HepG2 (cell line): ENCODE results near the gene BCL2L1. TPM values are rescaled to one million over a fixed set of nuclear protein-coding genes. Genes with fewer than 3 reads are reported as not detected.
A peak's percentile ranks its signal among the peaks of the same experiment; 100 is the strongest.

Experiments
- AKAP8 ChIP-seq: sonication (generic); formaldehyde crosslinking; IDR thresholded peaks from 2 replicates; pipeline ENCODE4 v1.5.1; 2020; ENCODE audit warnings: mild to moderate bottlenecking, missing genetic modification reagents
- CBFB ChIP-seq: sonication (generic); formaldehyde crosslinking; IDR thresholded peaks from 2 replicates; pipeline ENCODE4 v1.4.0; 2020; ENCODE audit warnings: missing genetic modification reagents
- HDAC1 ChIP-seq: sonication (generic); formaldehyde crosslinking; IDR thresholded peaks from 2 replicates; pipeline ENCODE4 v1.5.1; 2020; ENCODE audit warnings: mild to moderate bottlenecking, missing genetic modification reagents
- HES4 ChIP-seq: sonication (generic); formaldehyde crosslinking; IDR thresholded peaks from 2 replicates; pipeline ENCODE4 v1.9.0; 2021; ENCODE audit warnings: mild to moderate bottlenecking, missing genetic modification reagents, borderline replicate concordance
- IRF2 ChIP-seq: IDR thresholded peaks from 2 replicates; pipeline ENCODE4 v1.6.1; 2018; ENCODE audit warnings: missing genetic modification reagents, missing compliant biosample characterization
- PITX1 ChIP-seq: sonication (generic); formaldehyde crosslinking; IDR thresholded peaks from 2 replicates; pipeline ENCODE4 v1.5.1; 2020; ENCODE audit warnings: mild to moderate bottlenecking, missing genetic modification reagents
- SMC3 ChIP-seq: IDR thresholded peaks from 2 replicates; pipeline ENCODE4 v1.6.1; 2011; ENCODE audit warnings: low read length, improper control_type of control experiment
- SP1 ChIP-seq, 2 experiments: fragments of 450-650 bp in 1 of 2; sonication (generic) in 1 of 2; formaldehyde crosslinking in 1 of 2; IDR thresholded peaks; 2 replicates each; pipeline versions ENCODE4 v1.4.0 to v1.6.1; 2016 to 2020; ENCODE audit warnings: missing genetic modification reagents in 1 of 2
- SRF ChIP-seq: IDR thresholded peaks from 2 replicates; pipeline ENCODE4 v1.6.1; 2011; ENCODE audit warnings: mild to moderate bottlenecking, low read depth, low read length, moderate library complexity
- TBL1XR1 ChIP-seq: fragments of 150-350 bp; IDR thresholded peaks from 2 replicates; pipeline ENCODE4 v1.6.1; 2014; ENCODE audit warnings: borderline replicate concordance, low read length; ENCODE audit not compliant: partially characterized antibody
- TOE1 ChIP-seq: sonication (generic); formaldehyde crosslinking; IDR thresholded peaks from 2 replicates; pipeline ENCODE4 v1.4.0; 2020; ENCODE audit warnings: mild to moderate bottlenecking, missing genetic modification reagents
- WIZ ChIP-seq: sonication (generic); formaldehyde crosslinking; IDR thresholded peaks from 2 replicates; pipeline ENCODE4 v1.5.1; 2020; ENCODE audit warnings: mild to moderate bottlenecking, missing genetic modification reagents
- ZNF10 ChIP-seq: sonication (generic); formaldehyde crosslinking; IDR thresholded peaks from 2 replicates; pipeline ENCODE4 v1.4.0; 2020; ENCODE audit warnings: mild to moderate bottlenecking, low read depth, missing genetic modification reagents, borderline replicate concordance
- ZNF205 ChIP-seq: IDR thresholded peaks from 2 replicates; pipeline ENCODE4 v1.6.1; 2018; ENCODE audit warnings: missing biosample characterization, missing genetic modification reagents
- ZNF501 ChIP-seq: sonication (generic); formaldehyde crosslinking; IDR thresholded peaks from 2 replicates; pipeline ENCODE4 v1.5.1; 2020; ENCODE audit warnings: mild to moderate bottlenecking, moderate library complexity, missing genetic modification reagents
- ZNF615 ChIP-seq: sonication (generic); formaldehyde crosslinking; IDR thresholded peaks from 2 replicates; pipeline ENCODE4 v1.5.0; 2020; ENCODE audit warnings: mild to moderate bottlenecking, missing genetic modification reagents, borderline replicate concordance
- ZNF777 ChIP-seq: sonication (generic); formaldehyde crosslinking; IDR thresholded peaks from 2 replicates; pipeline ENCODE4 v1.4.0; 2020; ENCODE audit warnings: missing genetic modification reagents
- ZSCAN20 ChIP-seq: sonication (generic); formaldehyde crosslinking; IDR thresholded peaks from 2 replicates; pipeline ENCODE4 v1.4.0; 2020; ENCODE audit warnings: missing genetic modification reagents, mild to moderate bottlenecking, borderline replicate concordance
- polyA plus RNA-seq, 8 experiments: library from polyadenylated mRNA; depleted of rRNA in 3 of 8; stranded (reverse) in 7 of 8; unstranded in 1 of 8; fragments of >200 nt; fragmentation: Illumina TruSeq in 4 of 8; extraction: Trizol in 4 of 8; gene quantifications; 2 replicates each; pipeline versions ENCODE4 v1.2.1 to v1.2.3, GENCODE V29; 2011 to 2016; ENCODE audit warnings: low read depth in 4 of 8, missing spikeins in 1 of 8, mixed read lengths in 1 of 8; ENCODE audit not compliant: insufficient read depth in 1 of 8
- total RNA-seq, 5 experiments: library from RNA; depleted of rRNA; stranded (reverse); fragments of >200 nt; fragmentation: Illumina TruSeq; extraction: Trizol; gene quantifications; 2 replicates each; pipeline ENCODE4 v1.2.3, GENCODE V29; 2016; ENCODE audit warnings: low read depth in 1 of 5
- TF ChIP-seq, protein P1 (sequence below): sonication (generic); formaldehyde crosslinking; IDR thresholded peaks from 2 replicates; pipeline ENCODE4 v1.8.0; 2023; ENCODE audit warnings: mild to moderate bottlenecking, missing genetic modification reagents
- TF ChIP-seq, protein P2 (sequence below): sonication (generic); formaldehyde crosslinking; IDR thresholded peaks from 2 replicates; pipeline ENCODE4 v1.8.0; 2022; ENCODE audit warnings: low read depth, missing genetic modification reagents
- TF ChIP-seq, protein P3 (sequence below): IDR thresholded peaks from 2 replicates; pipeline ENCODE4 v1.6.1; 2016; ENCODE audit warnings: missing compliant biosample characterization, missing genetic modification reagents, borderline replicate concordance
- TF ChIP-seq, protein P4 (sequence below): sonication (generic); formaldehyde crosslinking; IDR thresholded peaks from 2 replicates; pipeline ENCODE4 v1.5.1; 2020; ENCODE audit warnings: missing genetic modification reagents, mild to moderate bottlenecking, borderline replicate concordance
- TF ChIP-seq, protein P5 (sequence below): sonication (generic); formaldehyde crosslinking; IDR thresholded peaks from 2 replicates; pipeline ENCODE4 v1.4.0; 2020; ENCODE audit warnings: missing genetic modification reagents, mild to moderate bottlenecking, borderline replicate concordance

Gene BCL2L1
- total and polyA plus RNA-seq, 2 of the 13 experiments (the other 11 are each of a cell fraction or from before 2014, with no cell fraction given) = 164 to 258 TPM

DNA sequence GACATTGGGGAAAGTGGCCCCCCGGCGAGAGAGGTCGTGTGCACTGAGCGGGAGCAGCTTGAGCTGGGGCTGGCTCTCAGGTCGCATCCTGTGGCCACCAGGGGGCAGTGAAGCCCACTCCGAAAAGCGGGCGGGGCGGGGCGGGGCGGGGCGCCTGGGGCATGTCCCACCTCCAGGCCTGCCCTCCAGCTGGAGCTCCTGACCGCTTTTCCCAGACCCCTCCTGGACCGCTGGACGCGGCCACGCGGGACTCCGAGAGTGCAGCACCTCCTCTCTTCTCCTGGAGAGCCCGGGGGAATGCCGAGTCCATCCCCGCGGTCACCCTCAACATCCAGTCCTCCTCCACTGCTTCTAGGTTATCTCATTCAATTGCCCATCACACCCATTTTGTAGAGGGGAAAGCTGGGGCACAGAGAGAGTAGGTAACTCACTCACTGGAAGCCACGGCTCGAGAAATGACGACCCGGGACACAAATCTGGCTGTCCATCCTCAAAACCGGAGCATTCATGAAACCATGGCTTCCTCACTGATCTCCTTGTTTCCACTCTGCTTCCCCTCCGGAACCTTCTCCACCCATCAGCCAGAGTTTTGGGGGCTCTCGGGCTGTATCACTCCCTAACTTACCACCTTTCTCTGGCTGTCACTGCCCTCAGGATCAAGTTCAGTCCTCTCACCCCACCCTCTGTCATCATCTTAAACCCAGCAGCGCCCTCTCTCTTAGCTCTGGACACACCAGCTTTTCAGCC is 60.9 kb downstream of the BCL2L1 start (continued):
- TF ChIP-seq, protein P1, sequence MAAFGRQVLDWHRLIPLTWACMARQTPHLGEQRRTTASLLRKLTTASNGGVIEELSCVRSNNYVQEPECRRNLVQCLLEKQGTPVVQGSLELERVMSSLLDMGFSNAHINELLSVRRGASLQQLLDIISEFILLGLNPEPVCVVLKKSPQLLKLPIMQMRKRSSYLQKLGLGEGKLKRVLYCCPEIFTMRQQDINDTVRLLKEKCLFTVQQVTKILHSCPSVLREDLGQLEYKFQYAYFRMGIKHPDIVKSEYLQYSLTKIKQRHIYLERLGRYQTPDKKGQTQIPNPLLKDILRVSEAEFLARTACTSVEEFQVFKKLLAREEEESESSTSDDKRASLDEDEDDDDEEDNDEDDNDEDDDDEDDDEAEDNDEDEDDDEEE (CRISPR knock-in tag) = peak; percentile 44; the same call in 1 of the 2 replicates
- TF ChIP-seq TBL1XR1 (no peak), HES4 (CRISPR knock-in tag) (no peak; the same call in 1 of the 2 replicates), ZNF777 (no peak), SRF (no peak), CBFB (no peak; the same call in 1 of the 2 replicates), ZNF10 (CRISPR knock-in tag) (no peak), AKAP8 (CRISPR knock-in tag) (peak; percentile 96), ZNF205 (peak; percentile 77), ZNF615 (CRISPR knock-in tag) (no peak), HDAC1 (CRISPR knock-in tag) (peak; percentile 91), ZSCAN20 (peak; percentile 84; the same call in 1 of the 2 replicates), SMC3 (peak; percentile 27), PITX1 (peak; percentile 73; the same call in 1 of the 2 replicates), TOE1 (CRISPR knock-in tag) (no peak), SP1 (IDR thresholded peaks at IDR 0.05) (no peak), SP1 (CRISPR knock-in tag; IDR thresholded peaks at IDR 0.05) (peak; percentile 65), ZNF501 (CRISPR knock-in tag) (peak; percentile 78), IRF2 (CRISPR knock-in tag) (peak; percentile 80), WIZ (CRISPR knock-in tag) (peak; percentile 43; the same call in 1 of the 2 replicates)
- TF ChIP-seq, protein P2, sequence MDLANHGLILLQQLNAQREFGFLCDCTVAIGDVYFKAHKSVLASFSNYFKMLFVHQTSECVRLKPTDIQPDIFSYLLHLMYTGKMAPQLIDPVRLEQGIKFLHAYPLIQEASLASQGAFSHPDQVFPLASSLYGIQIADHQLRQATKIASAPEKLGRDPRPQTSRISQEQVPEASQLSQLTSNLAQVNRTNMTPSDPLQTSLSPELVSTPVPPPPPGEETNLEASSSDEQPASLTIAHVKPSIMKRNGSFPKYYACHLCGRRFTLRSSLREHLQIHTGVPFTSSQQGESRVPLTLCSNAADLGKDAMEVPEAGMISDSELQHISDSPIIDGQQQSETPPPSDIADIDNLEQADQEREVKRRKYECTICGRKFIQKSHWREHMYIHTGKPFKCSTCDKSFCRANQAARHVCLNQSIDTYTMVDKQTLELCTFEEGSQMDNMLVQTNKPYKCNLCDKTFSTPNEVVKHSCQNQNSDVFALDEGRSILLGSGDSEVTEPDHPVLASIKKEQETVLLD (CRISPR knock-in tag) = no peak
- TF ChIP-seq, protein P3, sequence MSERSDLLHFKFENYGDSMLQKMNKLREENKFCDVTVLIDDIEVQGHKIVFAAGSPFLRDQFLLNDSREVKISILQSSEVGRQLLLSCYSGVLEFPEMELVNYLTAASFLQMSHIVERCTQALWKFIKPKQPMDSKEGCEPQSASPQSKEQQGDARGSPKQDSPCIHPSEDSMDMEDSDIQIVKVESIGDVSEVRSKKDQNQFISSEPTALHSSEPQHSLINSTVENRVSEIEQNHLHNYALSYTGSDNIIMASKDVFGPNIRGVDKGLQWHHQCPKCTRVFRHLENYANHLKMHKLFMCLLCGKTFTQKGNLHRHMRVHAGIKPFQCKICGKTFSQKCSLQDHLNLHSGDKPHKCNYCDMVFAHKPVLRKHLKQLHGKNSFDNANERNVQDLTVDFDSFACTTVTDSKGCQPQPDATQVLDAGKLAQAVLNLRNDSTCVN (CRISPR knock-in tag) = peak; percentile 69
- TF ChIP-seq, protein P4, sequence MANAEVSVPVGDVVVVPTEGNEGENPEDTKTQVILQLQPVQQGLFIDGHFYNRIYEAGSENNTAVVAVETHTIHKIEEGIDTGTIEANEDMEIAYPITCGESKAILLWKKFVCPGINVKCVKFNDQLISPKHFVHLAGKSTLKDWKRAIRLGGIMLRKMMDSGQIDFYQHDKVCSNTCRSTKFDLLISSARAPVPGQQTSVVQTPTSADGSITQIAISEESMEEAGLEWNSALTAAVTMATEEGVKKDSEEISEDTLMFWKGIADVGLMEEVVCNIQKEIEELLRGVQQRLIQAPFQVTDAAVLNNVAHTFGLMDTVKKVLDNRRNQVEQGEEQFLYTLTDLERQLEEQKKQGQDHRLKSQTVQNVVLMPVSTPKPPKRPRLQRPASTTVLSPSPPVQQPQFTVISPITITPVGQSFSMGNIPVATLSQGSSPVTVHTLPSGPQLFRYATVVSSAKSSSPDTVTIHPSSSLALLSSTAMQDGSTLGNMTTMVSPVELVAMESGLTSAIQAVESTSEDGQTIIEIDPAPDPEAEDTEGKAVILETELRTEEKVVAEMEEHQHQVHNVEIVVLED (CRISPR knock-in tag) = peak; percentile 57; the same call in 1 of the 2 replicates
- TF ChIP-seq, protein P5, sequence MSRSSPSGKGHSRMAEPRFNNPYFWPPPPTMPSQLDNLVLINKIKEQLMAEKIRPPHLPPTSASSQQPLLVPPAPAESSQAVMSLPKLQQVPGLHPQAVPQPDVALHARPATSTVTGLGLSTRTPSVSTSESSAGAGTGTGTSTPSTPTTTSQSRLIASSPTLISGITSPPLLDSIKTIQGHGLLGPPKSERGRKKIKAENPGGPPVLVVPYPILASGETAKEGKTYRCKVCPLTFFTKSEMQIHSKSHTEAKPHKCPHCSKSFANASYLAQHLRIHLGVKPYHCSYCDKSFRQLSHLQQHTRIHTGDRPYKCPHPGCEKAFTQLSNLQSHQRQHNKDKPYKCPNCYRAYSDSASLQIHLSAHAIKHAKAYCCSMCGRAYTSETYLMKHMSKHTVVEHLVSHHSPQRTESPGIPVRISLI (CRISPR knock-in tag) = peak; percentile 73
